Measurements from ENCODE around the gene TBC1D9.

The TBC1D9 gene

GRCh38 chr4:140697709-140698560 lies 58.2 kb downstream of the TBC1D9 start:
- H3K4ac ChIP-seq (ENCODE audit: low read length) = no peak overlapping the region
- no peak for DNase-seq (ENCODE audit: low spot score)
- H2BK12ac ChIP-seq (ENCODE audit: low read length) = no peak overlapping the region
- H3K23ac ChIP-seq (ENCODE audit: low read depth, low read length, poor library complexity) = no peak overlapping the region
- no CpG with 5 or more reads among the region's 16 CpGs for WGBS, 2 donors (ENCODE audit: extremely low coverage in 2 of 2, insufficient read length in 2 of 2, insufficient replicate concordance in 1 of 2)
- no peak overlapping the region for H2AK5ac ChIP-seq (ENCODE audit: low read depth, low read length)
- H2BK120ac ChIP-seq (ENCODE audit: low read depth, low read length) = no peak overlapping the region
- no peak overlapping the region for H2BK15ac ChIP-seq (ENCODE audit: low read length)
- H3K18ac ChIP-seq (ENCODE audit: low read length) = no peak overlapping the region
- H4K8ac ChIP-seq (ENCODE audit: low read depth, low read length) = no peak overlapping the region
- no peaks in the 10 kb centered on the region for H3K9me3 ChIP-seq (replicated peaks in 1 of 2; ENCODE audit: control insufficient read depth in 2 of 2, insufficient read depth in 1 of 2, low read depth in 1 of 2, low read length in 2 of 2)
- no peak overlapping the region for H3K9ac ChIP-seq (ENCODE audit: low read depth, low read length, poor library complexity)
- H2BK5ac ChIP-seq (ENCODE audit: low read length) = no peak overlapping the region
- H3K79me1 ChIP-seq (ENCODE audit: low read depth, low read length) = no peaks in the 10 kb centered on the region
- H2AFZ ChIP-seq (ENCODE audit: low read length) = no peak overlapping the region
- no peaks in the 10 kb centered on the region for H3K4me1 ChIP-seq (ENCODE audit: control insufficient read depth in 2 of 2, insufficient read depth in 1 of 2, low read depth in 1 of 2, low read length in 2 of 2)
- no peak overlapping the region for H3K4me2 ChIP-seq (ENCODE audit: insufficient read depth, low read length, poor library complexity, severe bottlenecking)
- no peak overlapping the region for H3K14ac ChIP-seq (ENCODE audit: low read length)
- H3K27me3 ChIP-seq (ENCODE audit: control insufficient read depth in 3 of 3, insufficient read depth in 3 of 3, low read depth in 1 of 3, low read length in 3 of 3) = no peaks in the 10 kb centered on the region
- no peak overlapping the region for H3K4me3 ChIP-seq (ENCODE audit: low read length in 2 of 2)
- H3K36me3 ChIP-seq (replicated peaks in 1 of 2; ENCODE audit: control insufficient read depth in 2 of 2, insufficient read depth in 2 of 2, low read length in 2 of 2) = peaks cover 8 to 31% of the 10 kb centered on the region in 2 donors
- H4K91ac ChIP-seq (ENCODE audit: low read depth, low read length, poor library complexity) = no peak overlapping the region
- no peak overlapping the region for H3K27ac ChIP-seq (replicated peaks; ENCODE audit: low read length)

GRCh38 chr4:140695483-140695882 lies 60.7 kb downstream of the TBC1D9 start:
- H4K8ac ChIP-seq (ENCODE audit: low read depth, low read length) = no peak overlapping the region
- H3K9ac ChIP-seq (ENCODE audit: low read depth, low read length, poor library complexity) = no peak overlapping the region

DNA sequence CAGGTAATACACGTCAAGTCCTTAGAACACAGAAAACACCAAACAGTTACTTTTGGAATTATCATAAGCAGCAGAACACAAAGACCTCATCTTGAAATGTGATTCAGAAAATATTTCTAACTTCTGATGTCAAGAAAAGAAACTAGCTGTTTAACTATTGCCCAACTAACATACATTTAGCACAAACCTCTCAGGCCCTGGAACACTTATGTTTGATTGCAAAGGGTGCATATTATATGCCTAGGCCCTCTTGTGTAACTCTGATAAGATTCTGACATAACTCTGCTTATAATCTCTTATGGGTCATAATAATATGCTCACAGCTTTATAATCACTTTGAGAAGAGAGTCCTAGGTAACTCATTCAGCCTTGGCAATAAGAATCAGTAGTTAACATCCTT lies 62.6 kb downstream of the TBC1D9 start:
- Histone ChIP-seq H3K4me2 (ENCODE audit: insufficient read depth, low read length, poor library complexity, severe bottlenecking) (no peak overlapping the region), H3K27ac (replicated peaks; ENCODE audit: low read length) (no peak overlapping the region)

More at GRCh38 chr4:140695483-140695882, 60.7 kb downstream of the TBC1D9 start:
- no peak overlapping the region for H2BK15ac ChIP-seq (ENCODE audit: low read length)
- H3K23ac ChIP-seq (ENCODE audit: low read depth, low read length, poor library complexity) = no peak overlapping the region
- H3K79me1 ChIP-seq (ENCODE audit: low read depth, low read length) = no peaks in the 10 kb centered on the region
- H3K27ac ChIP-seq (replicated peaks; ENCODE audit: low read length) = no peak overlapping the region
- no peak overlapping the region for H3K4ac ChIP-seq (ENCODE audit: low read length)
- H3K18ac ChIP-seq (ENCODE audit: low read length) = no peak overlapping the region
- no peak overlapping the region for H2BK5ac ChIP-seq (ENCODE audit: low read length)
- H3K27me3 ChIP-seq (ENCODE audit: control insufficient read depth in 3 of 3, insufficient read depth in 3 of 3, low read depth in 1 of 3, low read length in 3 of 3) = no peaks in the 10 kb centered on the region
- H2AK5ac ChIP-seq (ENCODE audit: low read depth, low read length) = no peak overlapping the region
- no peak overlapping the region for H3K4me2 ChIP-seq (ENCODE audit: insufficient read depth, low read length, poor library complexity, severe bottlenecking)
- no peak overlapping the region for H2BK12ac ChIP-seq (ENCODE audit: low read length)
- H3K14ac ChIP-seq (ENCODE audit: low read length) = no peak overlapping the region
- H3K4me3 ChIP-seq (ENCODE audit: low read length in 2 of 2) = no peak overlapping the region
- no peaks in the 10 kb centered on the region for H3K9me3 ChIP-seq (replicated peaks in 1 of 2; ENCODE audit: control insufficient read depth in 2 of 2, insufficient read depth in 1 of 2, low read depth in 1 of 2, low read length in 2 of 2)
- H3K36me3 ChIP-seq (replicated peaks in 1 of 2; ENCODE audit: control insufficient read depth in 2 of 2, insufficient read depth in 2 of 2, low read length in 2 of 2) = peaks cover 4 to 23% of the 10 kb centered on the region in 2 donors
- H4K91ac ChIP-seq (ENCODE audit: low read depth, low read length, poor library complexity) = no peak overlapping the region
- DNase-seq (ENCODE audit: low spot score) = no peak
- no peaks in the 10 kb centered on the region for H3K4me1 ChIP-seq (ENCODE audit: control insufficient read depth in 2 of 2, insufficient read depth in 1 of 2, low read depth in 1 of 2, low read length in 2 of 2)
- H2BK120ac ChIP-seq (ENCODE audit: low read depth, low read length) = no peak overlapping the region
- H2AFZ ChIP-seq (ENCODE audit: low read length) = no peak overlapping the region

DNA sequence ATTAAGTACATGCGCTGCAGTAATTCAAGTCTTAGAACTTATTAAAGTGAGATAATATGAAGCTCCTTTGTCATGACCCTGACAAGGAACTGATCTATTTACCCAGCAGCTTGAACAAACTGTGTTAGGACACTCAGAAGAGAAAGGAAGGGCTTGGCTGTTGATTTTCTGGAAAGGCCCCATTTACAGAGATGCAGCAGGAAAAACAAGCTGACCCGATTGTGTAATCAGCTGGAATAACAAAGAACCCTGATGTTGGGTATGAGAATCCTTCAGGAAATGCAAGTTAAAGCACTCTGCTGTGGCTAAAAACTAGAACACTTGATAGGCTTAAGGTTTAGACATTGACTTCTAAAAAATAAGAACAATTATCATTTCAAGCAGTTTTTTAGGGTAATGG lies 64.8 kb downstream of the TBC1D9 start:
- Histone ChIP-seq H3K4me3 (ENCODE audit: low read length in 2 of 2) (no peak overlapping the region), H2AK5ac (ENCODE audit: low read depth, low read length) (no peak overlapping the region), H3K9me3 (replicated peaks in 1 of 2; ENCODE audit: control insufficient read depth in 2 of 2, insufficient read depth in 1 of 2, low read depth in 1 of 2, low read length in 2 of 2) (no peaks in the 10 kb centered on the region), H4K91ac (ENCODE audit: low read depth, low read length, poor library complexity) (no peak overlapping the region), H3K4ac (ENCODE audit: low read length) (no peak overlapping the region), H3K23ac (ENCODE audit: low read depth, low read length, poor library complexity) (no peak overlapping the region), H3K4me2 (ENCODE audit: insufficient read depth, low read length, poor library complexity, severe bottlenecking) (no peak overlapping the region), H3K79me1 (ENCODE audit: low read depth, low read length) (peaks cover 2% of the 10 kb centered on the region), H3K9ac (ENCODE audit: low read depth, low read length, poor library complexity) (no peak overlapping the region), H3K14ac (ENCODE audit: low read length) (no peak overlapping the region), H2BK12ac (ENCODE audit: low read length) (no peak overlapping the region), H2AFZ (ENCODE audit: low read length) (no peak overlapping the region), H3K27ac (replicated peaks; ENCODE audit: low read length) (no peak overlapping the region), H3K27me3 (ENCODE audit: control insufficient read depth in 3 of 3, insufficient read depth in 3 of 3, low read depth in 1 of 3, low read length in 3 of 3) (no peaks in the 10 kb centered on the region), H3K36me3 (replicated peaks in 1 of 2; ENCODE audit: control insufficient read depth in 2 of 2, insufficient read depth in 2 of 2, low read length in 2 of 2) (peaks cover 0 to 4% of the 10 kb centered on the region in 2 donors), H2BK5ac (ENCODE audit: low read length) (no peak overlapping the region), H3K18ac (ENCODE audit: low read length) (no peak overlapping the region), H2BK120ac (ENCODE audit: low read depth, low read length) (no peak overlapping the region), H3K4me1 (ENCODE audit: control insufficient read depth in 2 of 2, insufficient read depth in 1 of 2, low read depth in 1 of 2, low read length in 2 of 2) (peaks cover 2 to 5% of the 10 kb centered on the region in 2 donors), H2BK15ac (ENCODE audit: low read length) (no peak overlapping the region), H4K8ac (ENCODE audit: low read depth, low read length) (no peak overlapping the region)
- no peak for DNase-seq (ENCODE audit: low spot score)
- no CpG with 5 or more reads among the region's 2 CpGs for WGBS, 2 donors (ENCODE audit: extremely low coverage in 2 of 2, insufficient read length in 2 of 2, insufficient replicate concordance in 1 of 2)

More for the DNA sequence above, 62.6 kb downstream of the TBC1D9 start:
- Histone ChIP-seq H4K91ac (ENCODE audit: low read depth, low read length, poor library complexity) (no peak overlapping the region), H3K9ac (ENCODE audit: low read depth, low read length, poor library complexity) (no peak overlapping the region), H3K9me3 (replicated peaks in 1 of 2; ENCODE audit: control insufficient read depth in 2 of 2, insufficient read depth in 1 of 2, low read depth in 1 of 2, low read length in 2 of 2) (no peaks in the 10 kb centered on the region), H2BK15ac (ENCODE audit: low read length) (no peak overlapping the region), H2AFZ (ENCODE audit: low read length) (no peak overlapping the region), H3K4me1 (ENCODE audit: control insufficient read depth in 2 of 2, insufficient read depth in 1 of 2, low read depth in 1 of 2, low read length in 2 of 2) (peaks cover 2 to 5% of the 10 kb centered on the region in 2 donors), H4K8ac (ENCODE audit: low read depth, low read length) (no peak overlapping the region), H2BK120ac (ENCODE audit: low read depth, low read length) (no peak overlapping the region), H3K79me1 (ENCODE audit: low read depth, low read length) (no peaks in the 10 kb centered on the region), H3K27me3 (ENCODE audit: control insufficient read depth in 3 of 3, insufficient read depth in 3 of 3, low read depth in 1 of 3, low read length in 3 of 3) (no peaks in the 10 kb centered on the region), H2BK12ac (ENCODE audit: low read length) (no peak overlapping the region), H2BK5ac (ENCODE audit: low read length) (no peak overlapping the region), H3K14ac (ENCODE audit: low read length) (no peak overlapping the region), H3K18ac (ENCODE audit: low read length) (no peak overlapping the region), H2AK5ac (ENCODE audit: low read depth, low read length) (no peak overlapping the region), H3K23ac (ENCODE audit: low read depth, low read length, poor library complexity) (no peak overlapping the region), H3K4ac (ENCODE audit: low read length) (no peak overlapping the region), H3K36me3 (replicated peaks in 1 of 2; ENCODE audit: control insufficient read depth in 2 of 2, insufficient read depth in 2 of 2, low read length in 2 of 2) (peaks cover 6 to 8% of the 10 kb centered on the region in 2 donors), H3K4me3 (ENCODE audit: low read length in 2 of 2) (no peak overlapping the region)
- WGBS, 2 donors (ENCODE audit: extremely low coverage in 2 of 2, insufficient read length in 2 of 2, insufficient replicate concordance in 1 of 2) = no CpG with 5 or more reads among the region's 1 CpG
- no peak for DNase-seq (ENCODE audit: low spot score)
